Islet precursor cell (in vitro differentiated cells): ENCODE measurements around the gene CEACAM19.
"Not testable (repeated sequence)": the region's sequence is repeated elsewhere in the genome, so short reads cannot be mapped to it uniquely, and the experiment has no call there.

Experiments used
- DNase-seq: peaks from one replicate; pipeline ENCODE4 v3.0.0-alpha.2; 2018

Gene CEACAM19

DNA sequence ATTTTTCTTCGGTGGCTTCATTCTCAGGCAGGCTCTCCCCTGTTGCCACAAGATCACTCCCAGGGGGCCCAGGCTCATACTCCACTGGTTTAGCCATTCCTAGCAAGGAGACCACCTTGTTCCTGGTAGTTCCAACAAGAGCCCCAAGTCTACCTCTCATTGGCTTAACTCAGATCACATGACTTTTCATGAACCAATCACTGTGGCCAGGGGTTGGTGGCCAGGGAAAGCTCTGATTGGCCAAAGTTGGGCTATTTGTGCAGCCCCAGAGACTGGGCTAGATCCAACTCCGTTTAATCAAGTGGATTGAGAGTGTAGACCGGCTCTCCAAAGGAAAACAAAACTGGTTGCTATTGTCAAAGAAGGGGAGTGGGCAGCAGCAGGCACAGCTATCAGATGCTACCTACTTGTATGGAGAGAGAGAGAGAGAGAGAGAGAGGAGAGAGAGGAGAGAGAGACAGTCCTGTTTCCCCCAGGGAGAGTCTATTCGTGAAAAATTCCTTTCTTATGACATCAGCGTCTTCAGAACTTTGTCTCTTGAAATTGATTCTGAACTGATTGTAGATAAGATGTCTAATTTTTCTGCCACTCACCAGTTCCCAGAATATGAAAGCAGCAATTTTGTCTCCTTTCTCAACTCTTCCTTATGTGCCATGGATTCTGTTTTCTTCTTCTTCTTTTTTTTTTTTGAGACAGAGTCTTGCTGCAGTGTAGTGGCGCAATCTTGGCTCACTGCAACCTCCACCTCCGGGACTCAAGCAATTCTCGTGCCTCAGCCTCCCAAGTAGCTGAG is 5.9 kb downstream of the CEACAM19 start:
- peak; percentile 66 for DNase-seq

DNA sequence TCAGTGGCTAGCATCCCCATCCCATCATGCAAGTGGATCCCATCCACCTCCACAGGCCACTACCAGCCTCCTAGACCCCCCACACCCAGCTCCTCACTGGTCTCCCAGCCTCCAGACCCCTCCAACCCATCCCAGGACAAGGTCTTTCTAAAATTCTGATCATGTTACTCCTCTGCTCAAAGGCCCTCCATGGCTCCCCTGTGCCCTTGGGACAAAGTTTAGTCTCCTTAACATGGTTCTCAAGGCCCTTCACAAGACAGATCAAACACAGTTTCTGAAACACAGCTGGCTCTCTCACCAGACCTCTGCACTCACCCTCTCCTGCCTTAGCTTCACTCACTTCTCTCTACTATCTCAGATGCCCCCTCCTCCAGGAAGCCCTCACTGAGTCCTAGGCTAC is 9.3 kb downstream of the CEACAM19 start:
- DNase-seq: no peak

DNA sequence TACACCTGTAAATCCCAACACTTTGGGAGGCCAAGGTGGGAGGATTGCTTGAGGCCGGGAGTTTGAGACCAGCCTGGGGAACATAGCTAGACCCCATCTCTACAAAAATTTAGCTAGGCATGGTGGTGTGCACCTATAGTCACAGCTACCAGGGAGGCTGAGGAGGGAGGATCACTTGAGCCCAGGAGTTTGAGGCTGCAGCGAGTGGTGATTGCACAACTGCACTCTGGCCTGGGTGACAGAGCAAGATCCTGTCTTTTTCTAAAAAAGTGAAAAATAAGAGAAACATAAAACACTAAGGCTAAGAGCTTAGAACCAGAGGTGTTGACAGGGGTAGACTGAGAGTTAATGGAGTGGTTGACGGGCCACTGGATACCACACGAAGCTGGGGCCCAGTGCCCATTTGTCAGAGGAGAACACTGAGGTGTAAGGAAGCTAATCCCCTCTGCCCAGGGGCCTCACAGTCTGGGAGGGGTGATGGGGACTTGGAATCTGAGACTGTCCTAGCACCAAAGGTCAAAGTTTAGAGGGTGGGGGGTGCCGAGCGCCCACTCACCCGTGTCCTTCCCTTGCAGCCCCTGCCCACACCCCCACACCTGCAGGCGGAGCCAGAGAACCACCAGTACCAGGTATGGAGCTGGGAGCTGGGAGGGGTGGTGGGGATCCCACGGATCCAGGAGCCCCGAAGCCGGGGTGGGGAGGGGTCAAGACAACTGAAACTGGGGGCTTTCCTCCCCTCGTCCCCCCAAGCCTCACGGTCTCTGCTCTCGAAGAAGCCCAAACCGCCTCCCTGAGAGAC is 10.9 kb downstream of the CEACAM19 start:
- DNase-seq: no peak

DNA sequence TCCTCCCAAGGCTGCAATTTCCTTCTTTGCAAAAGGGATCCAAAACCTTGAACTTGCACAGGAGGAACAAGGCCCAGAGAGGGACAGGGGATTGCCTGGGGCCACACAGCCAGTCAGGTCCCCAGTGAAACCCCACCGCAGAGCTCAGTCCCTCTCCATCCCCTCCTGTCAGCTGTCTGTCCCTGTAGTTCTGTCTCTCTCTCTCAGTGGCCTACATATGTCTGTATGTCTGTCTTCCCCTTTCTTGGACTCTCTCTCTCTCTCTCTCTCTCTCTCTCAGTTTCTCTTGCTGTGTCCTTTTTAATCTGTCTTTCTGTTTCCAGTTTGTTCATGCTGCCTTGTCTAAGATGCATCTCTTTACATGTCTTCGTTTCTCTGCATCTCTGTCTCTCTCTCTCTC is 11.5 kb downstream of the CEACAM19 start:
- DNase-seq: no peak

DNA sequence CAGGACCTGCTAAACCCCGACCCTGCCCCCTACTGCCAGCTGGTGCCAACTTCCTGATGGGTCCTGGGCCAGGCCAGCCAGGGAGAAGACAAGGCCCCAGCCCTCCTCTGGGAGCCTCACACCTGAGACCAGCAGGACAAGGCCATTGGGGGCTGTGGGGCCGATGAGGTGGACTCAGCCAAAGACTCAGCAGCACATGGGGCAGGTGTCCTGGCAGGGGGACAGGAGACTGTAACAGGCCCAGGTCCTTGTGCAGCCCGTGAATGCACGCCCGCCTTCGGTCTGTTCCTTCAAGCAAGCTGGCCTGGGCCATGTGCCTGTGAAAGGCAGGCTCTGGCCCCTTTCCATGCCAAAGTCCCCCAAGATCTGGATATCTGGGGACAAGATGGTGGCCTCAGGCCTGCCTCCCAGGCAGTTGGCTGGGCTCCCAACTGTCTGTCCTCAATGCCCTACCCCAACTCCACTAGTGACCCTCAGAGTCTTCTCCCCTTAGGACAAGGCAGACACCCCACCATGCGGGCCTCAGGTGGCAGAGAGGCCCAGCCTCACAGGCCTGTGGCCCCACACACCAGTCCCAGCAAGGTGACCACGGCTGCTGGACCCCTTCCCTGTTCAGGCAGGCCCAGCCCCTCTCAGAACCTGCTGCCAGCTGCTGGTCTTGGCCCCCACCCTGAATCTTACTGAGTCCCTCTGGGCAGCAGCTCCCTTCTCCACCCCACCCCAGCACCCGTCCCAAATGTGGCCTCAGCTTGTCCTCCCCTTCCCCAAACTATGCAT is 12.3 kb downstream of the CEACAM19 start:
- DNase-seq: no peak

DNA sequence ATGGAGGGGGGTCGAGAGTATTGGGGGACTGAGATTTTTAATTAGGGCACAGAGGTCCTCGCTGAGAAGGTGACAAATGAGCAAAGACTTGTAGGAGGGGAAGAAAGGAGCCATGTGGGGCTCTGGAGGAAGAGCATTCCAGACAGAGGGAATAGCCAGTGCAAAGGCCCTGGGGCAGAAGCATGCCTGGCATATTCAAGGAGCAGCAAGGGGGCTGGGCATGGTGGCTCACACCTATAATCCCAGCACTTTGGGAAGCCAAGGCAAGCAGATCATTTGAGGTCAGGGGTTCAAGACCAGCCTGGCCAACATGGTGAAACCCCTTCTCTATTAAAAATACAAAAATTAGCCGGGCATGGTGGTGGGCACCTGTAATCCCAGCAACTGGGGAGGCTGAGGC is 13.1 kb downstream of the CEACAM19 start:
- not testable (repeated sequence) for DNase-seq

DNA sequence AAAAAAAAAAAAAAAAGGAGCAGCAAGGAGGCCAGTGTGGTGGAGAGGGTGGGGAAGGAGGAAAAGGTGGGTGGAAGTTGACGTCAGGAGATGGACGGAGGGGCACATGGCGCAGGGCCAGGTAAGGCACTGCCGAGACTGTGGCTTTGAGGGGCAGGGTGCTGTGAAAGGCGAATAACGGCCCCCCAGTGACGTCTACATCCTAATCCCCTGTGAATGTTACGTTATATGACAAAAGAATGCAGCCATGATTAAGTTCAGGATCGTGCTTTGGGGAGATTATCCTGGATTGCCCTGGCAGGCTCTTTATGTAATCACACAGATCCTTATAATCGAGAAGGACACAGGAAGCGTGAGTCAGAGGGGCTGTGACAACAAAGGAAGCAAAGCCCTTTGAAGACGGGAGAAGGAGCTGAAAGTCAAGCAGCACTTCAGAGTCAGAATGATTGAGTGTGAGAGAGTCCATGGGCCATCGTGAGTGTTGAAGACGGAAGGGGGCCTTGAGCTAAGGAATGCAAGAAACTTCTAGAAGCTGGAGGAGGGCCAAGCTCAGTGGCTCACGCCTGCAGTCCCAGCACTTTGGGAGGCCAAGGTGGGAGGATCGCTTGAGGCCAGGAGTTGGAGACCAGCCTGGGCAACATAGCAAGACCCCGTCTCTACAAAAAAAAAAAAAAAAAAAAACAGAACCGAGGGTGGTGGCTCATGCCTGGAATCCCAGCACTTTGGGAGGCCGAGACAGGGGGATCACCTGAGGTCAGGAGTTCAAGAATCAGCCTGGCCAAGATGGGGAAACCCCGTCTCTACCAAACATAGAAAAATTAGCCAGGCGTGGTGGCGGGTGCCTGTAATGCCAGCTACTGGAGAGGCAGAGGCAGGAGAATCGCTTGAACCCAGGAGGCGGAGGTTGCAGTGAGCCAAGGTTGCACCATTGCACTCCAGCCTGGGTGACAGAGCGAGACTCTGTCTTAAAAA is 13.9 kb downstream of the CEACAM19 start:
- peak; percentile 90 for DNase-seq

DNA sequence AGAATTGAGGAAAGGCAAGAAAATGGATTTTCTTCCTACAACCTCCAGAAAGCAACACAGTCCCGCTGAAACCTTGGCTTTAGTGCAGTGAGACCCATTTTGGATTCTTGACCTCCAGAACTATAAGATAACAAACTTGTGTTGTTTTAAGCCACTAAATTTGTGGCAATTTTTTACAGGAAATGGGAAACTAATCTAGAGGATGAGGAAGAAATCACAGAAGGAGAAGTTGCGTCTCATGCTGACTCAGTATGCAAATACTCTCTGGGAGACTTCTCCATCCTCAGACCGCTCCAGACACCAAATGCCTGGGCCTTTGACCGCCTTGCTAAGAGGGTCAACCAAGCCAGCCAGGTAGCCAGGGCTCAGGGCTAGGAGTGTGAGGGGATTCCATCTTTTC is 14.6 kb downstream of the CEACAM19 start:
- DNase-seq: no peak

DNA sequence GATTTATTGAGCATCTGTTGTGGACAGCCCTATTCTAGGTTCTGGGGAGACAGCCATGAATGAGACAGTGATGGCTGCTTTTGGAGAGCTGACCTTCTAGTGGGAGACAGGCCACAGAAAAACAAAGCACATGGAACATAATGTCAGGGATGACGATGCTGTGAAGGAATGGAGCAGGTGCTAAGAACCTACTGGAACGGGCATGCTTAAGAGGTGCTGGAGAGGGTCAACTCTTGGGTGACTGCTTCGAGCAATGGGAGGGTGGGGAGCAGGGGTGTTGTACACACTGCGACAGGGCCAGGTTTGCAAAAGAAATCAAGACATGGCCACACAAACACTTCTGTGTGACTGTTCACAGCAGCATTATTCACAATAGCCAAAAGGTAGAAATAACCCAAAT is 15.6 kb downstream of the CEACAM19 start:
- DNase-seq: no peak

DNA sequence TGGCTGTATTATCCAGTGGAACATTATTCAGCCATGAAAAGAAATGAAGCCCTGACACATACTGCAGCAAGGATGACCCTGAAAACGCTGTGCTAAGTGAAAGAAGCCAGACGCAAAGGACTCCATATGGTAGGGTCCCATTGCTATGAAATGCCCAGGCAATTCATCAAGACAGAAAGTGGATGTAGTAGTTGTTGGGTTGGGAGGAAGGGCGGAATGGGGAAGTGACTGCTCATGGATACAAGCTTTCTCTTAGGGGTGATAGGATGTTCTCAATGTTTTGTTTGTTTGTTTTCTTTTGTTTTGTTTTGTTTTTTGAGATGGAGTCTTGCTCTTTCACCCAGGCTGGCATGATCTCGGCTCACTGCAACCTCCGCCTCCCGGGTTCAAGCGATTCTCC is 16.6 kb downstream of the CEACAM19 start:
- no peak for DNase-seq

DNA sequence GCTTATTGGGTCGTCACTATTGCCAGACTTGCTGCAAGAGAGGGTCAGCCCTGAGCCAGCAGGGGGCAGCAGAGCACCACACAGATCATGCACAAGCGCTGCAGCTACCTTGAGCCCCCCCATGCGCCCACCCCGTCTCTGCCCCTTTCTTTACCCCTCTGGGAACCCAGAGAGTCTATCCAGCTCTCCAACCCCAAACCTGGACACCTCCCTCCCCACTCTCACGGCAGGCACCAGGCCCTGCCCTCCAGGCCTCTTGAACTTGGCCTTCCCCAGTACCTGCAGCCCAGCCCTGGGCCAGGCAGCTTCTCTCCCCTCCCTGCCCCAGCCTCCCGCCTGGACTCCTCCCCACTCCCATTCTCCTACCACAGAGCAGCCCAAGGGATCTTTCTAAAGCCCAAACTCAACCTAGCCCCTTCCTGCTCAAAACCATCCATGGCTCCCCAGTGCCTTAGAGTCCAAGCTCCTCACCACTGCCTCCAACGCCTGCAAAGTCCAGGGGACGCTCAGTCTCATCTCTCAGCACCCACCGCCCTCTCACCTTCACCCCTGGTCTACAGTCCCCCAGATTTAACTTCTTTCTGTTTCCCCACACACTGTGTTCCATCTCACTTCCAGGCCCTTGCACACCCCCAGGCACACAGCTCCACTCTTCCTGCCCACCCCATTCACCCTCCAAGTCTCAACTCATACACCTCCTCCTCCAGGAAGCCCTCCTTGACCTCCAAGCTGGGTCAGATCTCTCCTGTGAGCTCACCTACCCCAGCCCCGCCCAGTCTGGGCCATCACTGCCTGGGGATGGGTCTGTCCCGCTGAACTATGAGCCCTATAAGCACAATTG is 18.2 kb downstream of the CEACAM19 start:
- peak; percentile 83 for DNase-seq

DNA sequence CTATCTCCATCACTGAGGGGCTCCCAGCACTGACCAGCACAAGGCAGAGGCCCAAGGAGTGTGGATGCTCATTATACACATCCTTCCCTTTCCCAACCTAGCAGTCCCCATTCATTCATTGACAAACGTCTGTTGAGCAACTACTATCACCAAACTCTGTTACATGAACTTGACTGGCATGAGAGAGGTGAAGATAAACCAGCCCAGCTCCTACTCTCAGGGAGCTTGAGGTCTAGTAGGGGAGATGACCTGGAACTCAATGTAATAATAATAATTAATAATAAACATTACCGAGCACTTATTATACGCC is 18.8 kb downstream of the CEACAM19 start:
- DNase-seq: no peak

DNA sequence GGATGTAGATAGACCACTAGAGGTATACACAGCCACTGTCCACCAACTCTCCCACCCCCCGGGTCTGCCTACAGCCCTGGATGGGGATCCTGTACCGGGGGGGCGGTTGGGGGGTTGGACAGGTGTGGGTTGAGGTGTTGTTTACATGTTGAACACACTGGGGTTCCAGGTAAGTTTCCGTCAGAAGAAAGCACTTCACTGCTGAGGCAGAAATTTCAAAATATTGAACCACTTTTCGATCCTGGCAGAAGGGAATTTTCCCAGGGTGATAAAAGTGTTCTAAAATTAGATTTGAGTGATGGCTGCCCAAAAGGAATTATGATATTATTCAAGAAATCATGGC is 21.1 kb downstream of the CEACAM19 start:
- DNase-seq: no peak

DNA sequence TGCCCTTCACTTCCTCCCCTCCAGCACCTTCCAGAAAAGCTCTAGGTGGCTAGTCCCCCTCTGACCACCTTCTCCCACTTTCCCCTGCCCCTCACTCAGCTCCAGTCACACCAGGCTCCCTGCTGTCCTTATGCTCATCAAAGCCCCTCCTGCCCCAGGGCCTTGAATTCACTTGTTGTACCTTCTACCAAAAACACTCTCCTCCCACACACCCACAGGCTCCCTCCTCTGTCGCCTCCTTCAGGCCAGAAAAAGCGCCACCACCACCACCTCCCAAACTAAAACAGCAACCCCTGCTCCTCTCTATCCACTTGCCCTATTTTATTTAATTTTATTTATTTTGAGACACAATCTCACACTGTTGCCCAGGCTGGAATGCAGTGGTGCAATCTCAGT is 22.9 kb downstream of the CEACAM19 start:
- DNase-seq: no peak

DNA sequence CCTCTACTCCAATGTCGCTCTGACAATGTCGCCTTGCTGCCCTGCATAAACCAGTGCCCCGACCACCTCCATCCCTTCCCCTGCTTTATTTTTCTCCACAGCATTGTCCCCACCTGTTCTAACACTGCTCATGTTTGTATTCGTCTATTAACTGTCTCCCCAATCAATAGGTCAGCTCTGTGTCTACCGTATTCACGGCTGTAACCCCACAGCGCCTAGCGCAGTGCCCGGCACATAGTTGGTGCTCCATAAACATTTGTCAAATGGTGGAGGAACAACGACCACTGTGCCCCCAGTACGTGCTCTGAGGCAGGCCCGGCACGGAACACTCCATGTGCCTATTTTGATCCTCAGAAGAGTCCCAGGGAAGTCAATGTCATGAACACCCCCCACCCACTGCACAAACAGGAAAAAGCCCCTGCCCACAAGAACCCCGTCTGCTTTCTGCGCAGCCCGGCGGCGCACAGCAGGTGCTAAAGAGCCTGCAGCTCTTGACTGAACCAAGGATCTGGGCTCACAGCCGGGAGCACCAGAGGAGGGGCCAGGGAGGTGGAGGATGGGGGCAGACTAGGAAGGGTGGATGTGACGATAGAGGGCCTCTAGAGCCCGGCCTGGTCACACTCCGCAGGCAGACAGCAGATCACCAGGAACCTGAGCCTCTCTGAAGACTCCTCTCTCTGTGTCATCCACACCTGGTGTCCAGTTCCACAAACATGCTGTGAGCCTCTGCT is 25.8 kb downstream of the CEACAM19 start:
- no peak for DNase-seq

DNA sequence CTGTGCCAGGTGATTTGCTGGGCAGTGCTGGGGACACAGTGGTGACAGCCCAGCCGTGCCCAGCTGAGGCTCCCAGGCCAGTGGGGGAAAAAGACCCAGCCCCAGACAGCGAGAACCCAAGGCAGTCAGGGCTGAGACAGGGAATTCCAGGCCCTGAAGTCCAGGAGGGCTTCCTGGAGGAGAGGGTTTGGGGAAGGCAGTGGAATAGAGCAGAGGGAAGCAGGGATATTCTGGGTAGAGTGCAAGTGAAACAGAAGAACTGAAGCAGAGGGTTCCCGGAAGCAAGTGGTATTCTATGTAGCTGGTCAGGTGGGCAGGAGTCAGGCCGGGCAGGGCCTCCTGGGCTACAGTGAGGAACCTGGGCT is 26.4 kb downstream of the CEACAM19 start:
- no peak for DNase-seq

DNA sequence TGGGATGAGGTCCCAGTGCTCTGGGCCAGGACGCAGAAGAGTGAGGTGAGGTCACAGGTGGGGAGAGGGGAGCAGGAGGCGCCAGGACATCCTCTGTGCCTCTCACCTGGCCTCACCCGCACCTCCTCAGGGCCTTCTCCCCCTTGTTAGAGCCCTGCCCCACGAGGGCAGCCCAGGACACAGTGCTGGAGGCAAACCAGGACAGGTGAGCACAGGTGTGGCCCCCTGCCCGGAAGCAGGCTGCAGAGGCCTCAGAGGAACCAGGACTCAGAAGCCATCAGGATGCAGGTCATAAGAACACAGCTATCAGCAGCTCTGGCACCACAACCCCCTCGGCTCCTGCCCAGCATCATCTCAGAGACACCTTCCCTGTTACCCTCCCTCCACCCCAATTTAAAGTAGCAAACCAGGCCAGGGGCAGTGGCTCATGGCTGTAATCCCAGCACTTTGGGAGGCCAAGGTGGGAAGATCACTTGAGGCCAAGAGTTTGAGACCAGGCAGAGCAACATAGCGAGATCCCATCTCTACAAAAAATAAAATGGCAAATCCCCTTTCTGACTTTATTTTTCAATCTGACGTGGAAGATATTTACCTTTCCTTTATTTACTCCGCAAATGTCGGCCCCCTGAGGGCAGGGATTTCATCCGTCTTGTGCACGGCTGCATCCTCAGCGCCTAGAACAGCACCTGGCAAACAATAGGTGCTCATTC is 27.4 kb downstream of the CEACAM19 start, which contains the start of gene CEACAM16:
TSS of gene CEACAM16 (plus strand) at position 660 of the 710 bp plus-strand sequence. CDS start 2,306 bp downstream, outside the sequence.
- DNase-seq: no peak

DNA sequence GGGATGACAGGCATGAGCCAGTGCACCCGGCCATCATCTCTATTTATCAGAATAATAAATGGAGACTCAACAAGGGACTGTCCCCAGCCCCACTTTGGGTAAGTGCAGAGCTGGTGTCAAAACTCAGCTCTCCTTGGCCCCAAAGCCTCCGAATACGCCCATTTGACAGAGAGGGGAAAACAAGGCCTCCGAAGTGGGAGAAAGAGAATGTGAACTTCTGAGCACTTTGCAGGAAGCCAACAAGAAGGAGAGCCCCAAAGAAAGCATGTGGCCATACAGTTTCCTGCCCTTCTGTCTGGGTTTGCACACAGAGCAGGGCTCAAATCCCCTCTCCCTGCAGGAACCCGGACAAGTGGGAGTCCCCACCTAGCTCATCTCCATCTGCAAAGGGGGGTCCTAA is 29.3 kb downstream of the CEACAM19 start:
- DNase-seq: no peak

DNA sequence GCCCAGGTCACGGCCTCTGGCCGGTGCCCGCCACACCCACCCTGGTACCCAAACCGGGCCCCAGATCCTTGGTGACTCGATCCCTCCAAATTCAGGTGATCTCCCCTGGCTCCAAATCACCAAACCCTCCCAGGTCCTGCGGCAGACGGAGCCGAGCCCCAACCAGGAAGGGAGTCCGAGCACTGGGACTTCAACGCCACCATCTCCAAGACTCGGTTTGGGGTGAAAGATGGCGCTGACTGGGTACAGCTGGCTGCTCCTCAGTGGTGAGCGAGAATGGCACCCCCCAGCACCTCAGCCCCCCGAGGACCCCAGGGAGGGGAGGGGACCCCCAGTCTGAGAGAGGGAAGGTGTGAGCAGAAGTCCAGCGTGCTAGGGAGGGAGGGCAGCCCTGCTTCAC is 29.9 kb downstream of the CEACAM19 start:
- DNase-seq: no peak

DNA sequence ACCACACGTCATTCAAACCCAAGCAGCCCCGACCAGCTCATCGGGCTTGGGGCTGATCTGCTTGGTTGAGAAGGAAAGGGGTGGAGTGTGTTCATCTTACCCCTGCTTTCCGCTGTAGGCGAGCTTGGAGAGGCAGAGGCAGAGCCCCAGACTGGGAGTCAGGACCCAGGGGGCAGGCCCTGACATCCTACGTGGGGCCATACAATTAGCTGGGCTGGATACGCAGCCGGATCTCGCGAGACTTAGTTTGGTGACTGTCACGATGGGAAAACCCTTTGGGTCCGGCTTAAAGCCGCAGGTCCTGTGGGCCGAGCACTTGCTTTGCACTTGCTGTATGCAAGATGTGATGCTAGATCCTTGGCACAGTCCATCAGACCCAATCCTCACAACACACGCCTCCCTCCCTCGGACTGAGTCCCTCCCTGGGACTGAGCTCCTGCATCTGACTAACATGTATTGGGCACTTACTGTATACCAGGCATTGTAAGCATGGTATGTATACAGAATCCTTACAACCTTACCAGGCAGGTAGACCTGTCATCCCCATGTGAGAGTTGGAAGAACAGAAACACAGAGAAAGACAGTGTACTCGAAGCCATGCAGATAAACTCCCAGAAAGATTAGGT is 31.4 kb downstream of the CEACAM19 start:
- DNase-seq: no peak
